ENCODE measurements around the gene ISY1.

ISY1 gene

DNA sequence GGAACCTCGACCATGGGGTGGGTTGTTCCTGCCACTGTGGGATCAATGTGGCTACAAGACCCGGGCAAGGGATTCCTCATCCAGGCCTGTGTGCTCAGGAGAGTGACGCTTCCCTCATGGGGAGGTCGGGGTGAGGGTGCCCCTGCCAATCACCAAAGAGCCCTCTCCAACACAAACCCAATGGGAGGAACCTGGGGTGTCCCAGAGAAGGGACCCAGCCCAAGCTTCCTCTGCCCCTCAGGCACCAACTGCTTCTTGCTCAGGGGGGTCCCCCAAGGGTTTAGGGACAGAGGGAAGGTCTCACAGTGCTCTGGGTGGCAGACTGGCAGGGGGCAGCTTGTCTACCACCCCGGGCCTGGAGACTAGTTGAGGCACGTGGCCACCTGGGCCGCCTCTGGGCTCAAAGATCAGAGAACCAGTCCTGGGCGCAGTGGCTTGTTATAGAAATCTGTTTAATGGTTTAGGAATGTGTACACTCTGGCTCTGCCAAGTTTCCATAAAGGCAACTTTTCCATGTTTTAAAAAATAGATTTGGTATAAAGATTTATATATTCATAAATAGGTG lies 73.6 kb downstream of the ISY1 start:
- no peak for DNase-seq (ENCODE audit: low read depth)

DNA sequence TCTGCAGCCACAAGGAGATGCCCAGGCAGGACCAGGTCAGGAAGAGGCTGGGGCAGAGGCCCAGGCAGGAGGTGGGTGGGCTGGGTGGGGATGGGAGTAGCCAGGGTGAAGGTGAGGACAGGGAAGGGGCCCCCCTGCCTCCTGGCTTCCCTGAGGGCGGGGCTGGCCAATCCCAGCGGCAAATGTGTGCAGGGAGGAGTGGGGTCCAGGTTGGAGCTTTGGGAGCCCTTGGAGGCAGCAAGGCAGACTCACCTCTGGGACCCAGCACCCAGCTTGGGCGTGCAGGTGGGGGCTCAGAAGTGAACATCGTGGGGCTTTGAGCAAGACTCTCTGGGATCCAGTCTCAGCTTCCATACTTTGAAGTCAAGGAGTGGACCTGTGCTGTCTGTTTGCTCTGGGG lies 75.0 kb downstream of the ISY1 start:
- no peak for DNase-seq (ENCODE audit: low read depth)

- DNase-seq (ENCODE audit: low read depth): no peak
Measured at GRCh38 chr3:129085165-129085715, 75.6 kb downstream of the ISY1 start.

DNA sequence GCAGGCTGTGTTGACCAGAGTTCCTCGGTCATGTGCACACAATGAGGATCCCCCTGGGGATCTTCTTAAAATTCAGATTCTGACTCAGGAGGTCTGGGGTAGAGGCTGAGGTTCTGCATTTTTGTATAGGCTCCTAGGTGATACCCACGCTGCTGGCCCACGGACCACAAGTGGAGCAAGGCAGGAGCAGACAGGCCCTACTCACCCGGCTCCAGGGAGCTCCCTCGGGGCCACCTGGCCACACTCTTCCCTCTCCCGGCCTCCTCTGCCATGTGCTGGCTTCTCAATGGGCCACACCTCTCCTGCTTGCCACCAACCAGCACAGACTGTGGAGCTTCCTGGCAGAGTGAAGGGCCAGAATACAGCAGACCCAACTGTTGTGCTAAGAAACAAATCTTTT lies 76.4 kb downstream of the ISY1 start:
- DNase-seq (ENCODE audit: low read depth): no peak

- no peak for DNase-seq (ENCODE audit: low read depth)
Measured at GRCh38 chr3:129082026-129082425, 78.8 kb downstream of the ISY1 start.

- DNase-seq (ENCODE audit: low read depth): no peak
Measured at GRCh38 chr3:129081503-129081902, 79.4 kb downstream of the ISY1 start.

DNA sequence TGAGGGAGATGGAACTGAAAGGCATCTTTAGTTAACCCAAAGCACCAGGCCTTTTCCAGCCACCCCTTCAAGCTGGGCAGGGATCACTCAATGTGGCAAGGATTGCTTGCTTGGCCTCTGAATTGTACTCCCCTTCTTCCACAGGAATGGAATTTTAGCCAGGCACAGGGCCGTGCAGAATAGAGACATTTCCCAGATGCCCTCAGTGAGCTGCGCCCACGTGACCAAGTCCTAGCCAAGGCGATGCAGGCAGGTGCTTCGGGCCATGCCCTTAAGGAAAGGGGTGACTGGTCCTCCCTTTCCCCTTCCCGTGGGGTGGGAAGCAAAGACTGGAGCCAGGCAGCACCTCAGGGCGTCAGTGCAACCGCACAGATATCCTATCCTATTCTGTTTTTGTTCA lies 82.4 kb downstream of the ISY1 start:
- DNase-seq (ENCODE audit: low read depth): no peak
